Ectodermal cell (in vitro differentiated cells): Measurements from ENCODE around the gene RARRES2.

Experiments used
- H3K27ac ChIP-seq: 2 replicates; pipeline ENCODE4 v1.7.0; 2013; ENCODE audit warnings: mild to moderate bottlenecking, low read depth, low read length; ENCODE audit not compliant: insufficient read depth, poor library complexity, severe bottlenecking
- H3K27me3 ChIP-seq: 2 replicates; pipeline ENCODE4 v1.7.0; 2013; ENCODE audit warnings: mild to moderate bottlenecking, low read length; ENCODE audit not compliant: insufficient read depth, control insufficient read depth, poor library complexity, severe bottlenecking
- H3K36me3 ChIP-seq: one replicate; pipeline ENCODE4 v1.7.0; 2013; ENCODE audit warnings: low read length; ENCODE audit not compliant: control insufficient read depth, insufficient read depth
- H3K4me1 ChIP-seq: one replicate; pipeline ENCODE4 v1.7.0; 2013; ENCODE audit warnings: low read length; ENCODE audit not compliant: control insufficient read depth, insufficient read depth
- H3K4me3 ChIP-seq: 2 replicates; pipeline ENCODE4 v1.7.0; 2013; ENCODE audit warnings: low read depth, low read length, control low read depth; ENCODE audit not compliant: insufficient read depth
- H3K9me3 ChIP-seq: 2 replicates; pipeline ENCODE4 v1.7.0; 2013; ENCODE audit warnings: mild to moderate bottlenecking, low read length, moderate library complexity; ENCODE audit not compliant: control insufficient read depth
- WGBS, 2 experiments: methylation state at CpG; one replicate each; pipeline ENCODE4 v1.1.7; 2013; ENCODE audit warnings: missing lambda C conversion rate in 2 of 2; 5-methylcytosine and 5-hydroxymethylcytosine counted together

Gene RARRES2

DNA sequence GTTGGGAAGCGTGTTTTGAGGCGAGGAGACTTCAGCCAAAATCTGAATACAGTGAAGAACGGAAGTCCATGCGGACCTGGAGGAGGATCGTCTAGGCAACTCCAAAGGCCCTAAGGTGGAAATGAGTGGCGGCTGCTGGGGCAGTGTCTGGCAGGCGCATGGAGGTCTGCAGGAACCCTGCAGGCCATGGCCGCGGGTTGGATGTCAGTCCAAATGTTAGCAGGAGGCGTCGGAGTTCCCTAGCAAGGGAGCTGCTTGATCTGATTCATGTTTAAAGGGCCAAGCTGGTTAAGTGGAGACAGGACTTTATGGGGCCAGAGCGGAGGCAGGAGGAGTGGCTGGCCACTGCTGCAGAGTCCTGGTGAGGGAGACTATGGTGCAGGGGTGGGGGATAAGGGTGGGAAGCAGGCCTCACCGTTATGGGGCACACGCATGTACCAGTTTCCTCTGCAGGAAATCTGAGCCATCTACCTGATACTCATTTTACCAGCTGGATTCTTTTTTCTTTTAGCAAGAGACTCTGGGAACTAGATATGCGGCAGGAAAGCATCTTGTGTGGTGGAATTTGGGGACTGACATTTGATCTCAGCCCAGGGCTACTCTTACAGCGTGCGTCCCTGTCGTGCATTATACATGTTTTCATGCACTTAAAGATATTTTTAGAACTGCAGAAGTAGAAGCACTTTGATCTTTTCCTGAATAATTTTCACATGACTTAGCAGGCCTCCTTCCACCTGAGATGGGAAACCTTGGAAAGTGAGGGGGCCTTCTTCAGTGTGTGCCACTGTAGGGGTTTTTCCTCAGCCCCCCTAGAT lies 20.6 kb upstream of the RARRES2 start:
- WGBS, 2 experiments = 70 to 74% methylated on average over 17 to 18 of the region's 18 CpGs
- no peaks in the 10 kb centered on the region for H3K36me3 ChIP-seq
- H3K27ac ChIP-seq = peak overlapping the region; percentile 16
- no peaks in the 10 kb centered on the region for H3K27me3 ChIP-seq
- H3K4me3 ChIP-seq = no peak overlapping the region
- H3K9me3 ChIP-seq = no peaks in the 10 kb centered on the region
- peaks cover 16% of the 10 kb centered on the region for H3K4me1 ChIP-seq

DNA sequence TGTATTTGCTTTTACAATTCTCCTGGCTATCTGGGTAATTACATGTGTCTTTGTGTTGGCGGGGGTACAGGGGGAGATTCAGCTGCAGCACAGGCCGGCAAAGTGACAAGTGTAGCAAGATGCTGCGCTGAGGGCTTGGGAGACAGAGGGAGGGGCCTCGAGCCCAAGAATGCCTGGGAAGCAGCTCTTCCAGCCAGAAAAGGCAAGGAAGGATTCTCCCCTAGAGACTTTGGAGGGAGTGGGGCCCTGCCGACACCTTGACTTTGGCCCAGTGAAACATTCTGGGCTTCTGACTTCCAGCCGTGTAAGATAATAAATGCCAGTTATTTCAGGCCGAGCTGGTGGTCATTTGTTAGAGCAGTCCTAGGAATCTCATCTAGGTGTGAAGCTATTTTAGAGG lies 20.0 kb upstream of the RARRES2 start:
- no peaks in the 10 kb centered on the region for H3K27me3 ChIP-seq
- peak overlapping the region; percentile 16 for H3K27ac ChIP-seq
- no peak overlapping the region for H3K4me3 ChIP-seq
- H3K4me1 ChIP-seq = peaks cover 16% of the 10 kb centered on the region
- H3K36me3 ChIP-seq = no peaks in the 10 kb centered on the region
- 43 to 46% methylated on average over 7 of the region's 7 CpGs for WGBS, 2 experiments
- no peaks in the 10 kb centered on the region for H3K9me3 ChIP-seq

DNA sequence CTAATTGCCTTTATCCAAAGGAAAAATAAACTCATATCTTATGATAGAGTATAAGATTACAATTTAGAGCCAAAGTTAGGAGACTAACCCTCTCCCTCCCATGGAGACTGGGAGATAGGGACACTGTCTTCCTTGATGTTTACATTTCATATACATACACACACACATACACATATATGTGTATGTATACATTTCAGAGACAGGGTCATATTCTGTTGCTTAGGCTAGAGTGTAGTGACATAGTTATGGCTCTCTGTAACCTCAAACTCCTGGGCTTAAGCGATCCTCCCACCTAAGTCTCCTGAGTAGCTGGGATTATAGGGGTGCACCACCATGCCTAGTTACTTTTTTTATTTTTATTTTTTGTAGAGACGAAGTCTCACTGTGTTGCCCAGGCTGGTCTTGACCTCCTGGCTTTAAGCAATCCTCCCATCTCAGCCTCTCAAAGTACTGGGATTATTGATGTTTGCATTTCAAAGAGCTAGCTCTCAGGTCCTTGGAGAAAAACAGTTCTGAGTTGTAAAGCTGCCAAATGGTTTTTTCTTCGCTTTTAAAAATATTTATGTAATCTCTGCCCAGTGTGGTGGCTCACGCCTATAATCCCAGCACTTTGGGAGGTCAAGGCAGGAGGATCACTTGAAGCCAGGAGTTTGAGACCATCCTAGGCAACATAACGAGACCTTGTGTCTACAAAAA lies 19.1 kb upstream of the RARRES2 start:
- Histone ChIP-seq H3K4me1 (peaks cover 16% of the 10 kb centered on the region), H3K36me3 (no peaks in the 10 kb centered on the region), H3K27me3 (no peaks in the 10 kb centered on the region), H3K9me3 (no peaks in the 10 kb centered on the region), H3K4me3 (no peak overlapping the region), H3K27ac (no peak overlapping the region)
- 85 to 86% methylated on average over 5 of the region's 5 CpGs for WGBS, 2 experiments

DNA sequence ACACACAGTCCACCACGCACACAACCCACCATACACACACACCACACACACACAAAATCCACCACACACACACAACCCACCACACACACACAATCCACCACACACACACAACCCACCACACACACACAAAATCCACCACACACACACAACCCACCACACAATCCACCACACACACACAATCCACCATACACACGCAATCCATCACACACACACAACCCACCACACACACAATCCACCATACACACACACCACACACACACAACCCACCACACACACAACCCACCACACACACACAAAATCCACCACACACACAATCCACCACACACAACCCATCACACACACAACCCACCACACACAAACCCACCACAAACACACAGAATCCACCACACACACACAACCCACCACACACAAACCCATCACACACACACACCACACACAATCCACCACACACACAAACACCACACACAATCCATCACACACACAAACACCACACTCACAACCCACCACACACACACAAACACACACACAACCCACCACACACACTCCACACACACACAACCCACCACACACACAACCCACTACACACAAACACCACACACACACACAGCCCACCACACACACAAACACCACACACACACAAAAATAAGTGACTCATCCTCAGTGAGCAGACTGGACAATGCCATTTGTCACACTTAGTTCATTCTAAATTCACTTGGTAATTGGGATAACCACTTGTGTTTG lies 18.4 kb upstream of the RARRES2 start:
- Histone ChIP-seq H3K27ac (no peak overlapping the region), H3K9me3 (no peaks in the 10 kb centered on the region), H3K27me3 (no peaks in the 10 kb centered on the region), H3K4me3 (no peak overlapping the region), H3K4me1 (peaks cover 16% of the 10 kb centered on the region), H3K36me3 (no peaks in the 10 kb centered on the region)
- WGBS, 2 experiments = 90 to 94% methylated on average over 2 of the region's 2 CpGs

DNA sequence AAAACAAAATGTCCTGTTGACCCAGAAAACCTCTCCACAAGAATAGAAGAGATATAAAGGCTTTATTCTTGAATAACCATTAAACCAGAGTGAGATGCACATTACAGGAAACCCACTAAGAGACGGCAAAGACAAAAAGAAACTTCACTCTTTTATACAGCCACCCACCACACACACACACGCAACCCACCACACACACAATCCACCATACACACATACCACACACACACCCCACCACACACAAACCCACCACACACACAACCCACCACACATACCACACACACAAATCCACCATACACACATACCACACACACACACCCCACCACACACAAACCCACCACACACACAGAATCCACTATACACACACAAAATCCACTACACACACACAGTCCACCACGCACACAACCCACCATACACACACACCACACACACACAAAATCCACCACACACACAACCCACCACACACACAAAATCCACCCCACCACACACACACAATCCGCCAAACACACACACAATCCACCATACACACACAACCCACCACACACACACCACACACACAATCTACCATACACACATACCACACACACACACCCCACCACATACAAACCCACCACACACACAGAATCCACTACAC lies 17.7 kb upstream of the RARRES2 start:
- H3K27ac ChIP-seq = no peak overlapping the region
- no peak overlapping the region for H3K4me3 ChIP-seq
- no peaks in the 10 kb centered on the region for H3K9me3 ChIP-seq
- H3K4me1 ChIP-seq = peaks cover 16% of the 10 kb centered on the region
- no peaks in the 10 kb centered on the region for H3K27me3 ChIP-seq
- WGBS, 2 experiments = 90 to 92% methylated on average over 4 of the region's 4 CpGs
- no peaks in the 10 kb centered on the region for H3K36me3 ChIP-seq

DNA sequence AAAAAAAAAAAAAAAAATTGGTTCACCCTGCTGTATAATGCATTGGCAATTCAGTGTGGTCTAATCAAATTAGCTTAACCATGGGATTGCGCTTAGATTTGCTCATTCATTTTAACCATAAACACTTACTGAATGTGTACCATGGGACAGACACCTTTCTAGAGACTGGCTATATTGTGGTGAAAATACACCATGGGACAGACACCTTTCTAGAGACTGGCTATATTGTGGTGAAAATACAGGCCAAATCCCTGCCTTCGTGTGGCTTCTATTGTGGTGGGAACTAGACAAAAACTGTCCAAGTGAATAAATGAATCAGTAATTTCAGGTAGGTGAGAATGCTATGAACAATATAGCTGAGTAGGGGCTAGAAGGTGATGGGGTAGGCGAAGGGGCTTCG lies 17.0 kb upstream of the RARRES2 start:
- no peak overlapping the region for H3K4me3 ChIP-seq
- H3K27me3 ChIP-seq = no peaks in the 10 kb centered on the region
- H3K9me3 ChIP-seq = no peaks in the 10 kb centered on the region
- WGBS, 2 experiments = 95% methylated on average over 4 of the region's 4 CpGs
- H3K4me1 ChIP-seq = peaks cover 16% of the 10 kb centered on the region
- H3K36me3 ChIP-seq = no peaks in the 10 kb centered on the region
- no peak overlapping the region for H3K27ac ChIP-seq

DNA sequence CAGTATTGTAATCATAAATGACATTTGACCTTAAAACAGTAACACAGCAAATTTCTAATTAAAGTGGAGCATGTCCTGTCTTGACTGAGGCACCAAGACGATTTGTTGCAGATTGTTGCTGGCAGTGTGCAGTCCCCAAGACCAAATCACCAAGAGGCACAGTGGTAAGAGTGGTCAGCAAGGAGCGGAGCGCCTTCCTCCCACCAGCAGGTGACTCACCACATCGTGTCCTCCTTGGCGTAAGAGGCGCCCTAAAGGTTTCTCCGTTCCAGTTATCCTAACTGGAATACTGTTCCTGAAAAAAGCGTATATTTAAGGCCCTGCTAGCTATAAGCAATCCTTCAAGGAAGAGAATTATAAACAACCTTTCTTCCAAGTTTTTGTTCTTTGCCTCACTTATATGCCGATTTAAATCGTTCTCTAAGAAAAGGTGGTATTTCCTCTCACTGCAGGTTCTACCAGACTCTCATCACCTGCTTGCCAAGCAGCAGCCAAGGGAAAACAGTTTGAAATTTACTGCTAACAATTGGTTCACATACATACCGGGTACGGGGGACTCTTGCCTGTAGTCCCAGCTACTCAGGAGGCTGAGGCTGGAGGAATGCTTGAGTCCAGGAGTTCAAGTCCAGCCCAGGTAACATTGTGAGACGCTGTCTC lies 16.5 kb upstream of the RARRES2 start:
- Histone ChIP-seq H3K27me3 (no peaks in the 10 kb centered on the region), H3K4me1 (peaks cover 16% of the 10 kb centered on the region), H3K9me3 (no peaks in the 10 kb centered on the region), H3K36me3 (no peaks in the 10 kb centered on the region), H3K27ac (no peak overlapping the region), H3K4me3 (no peak overlapping the region)
- 78% methylated on average over 13 of the region's 13 CpGs for WGBS, 2 experiments

DNA sequence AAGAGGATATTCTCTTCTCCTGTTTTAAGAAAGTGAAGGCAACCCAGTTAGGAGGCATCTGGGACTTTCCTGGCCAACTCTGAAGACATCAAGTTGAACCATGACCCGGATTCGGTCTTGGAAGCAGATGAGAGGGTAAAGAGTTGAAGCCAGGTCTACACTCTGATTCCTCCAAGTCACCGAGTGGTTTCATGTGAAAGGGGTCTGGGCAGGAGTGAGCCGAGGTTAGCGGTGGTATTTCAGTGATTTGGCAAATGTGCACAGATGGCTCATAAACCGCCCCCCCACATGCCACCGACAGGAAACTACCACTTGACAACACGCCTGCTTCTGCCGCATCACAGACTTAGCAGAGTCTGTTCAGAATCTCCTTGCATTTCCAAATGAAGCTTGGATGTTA lies 15.8 kb upstream of the RARRES2 start:
- Histone ChIP-seq H3K9me3 (no peaks in the 10 kb centered on the region), H3K27me3 (no peaks in the 10 kb centered on the region), H3K27ac (no peak overlapping the region), H3K36me3 (no peaks in the 10 kb centered on the region), H3K4me3 (no peak overlapping the region), H3K4me1 (peaks cover 9% of the 10 kb centered on the region)
- WGBS, 2 experiments = 88 to 89% methylated on average over 9 of the region's 9 CpGs

DNA sequence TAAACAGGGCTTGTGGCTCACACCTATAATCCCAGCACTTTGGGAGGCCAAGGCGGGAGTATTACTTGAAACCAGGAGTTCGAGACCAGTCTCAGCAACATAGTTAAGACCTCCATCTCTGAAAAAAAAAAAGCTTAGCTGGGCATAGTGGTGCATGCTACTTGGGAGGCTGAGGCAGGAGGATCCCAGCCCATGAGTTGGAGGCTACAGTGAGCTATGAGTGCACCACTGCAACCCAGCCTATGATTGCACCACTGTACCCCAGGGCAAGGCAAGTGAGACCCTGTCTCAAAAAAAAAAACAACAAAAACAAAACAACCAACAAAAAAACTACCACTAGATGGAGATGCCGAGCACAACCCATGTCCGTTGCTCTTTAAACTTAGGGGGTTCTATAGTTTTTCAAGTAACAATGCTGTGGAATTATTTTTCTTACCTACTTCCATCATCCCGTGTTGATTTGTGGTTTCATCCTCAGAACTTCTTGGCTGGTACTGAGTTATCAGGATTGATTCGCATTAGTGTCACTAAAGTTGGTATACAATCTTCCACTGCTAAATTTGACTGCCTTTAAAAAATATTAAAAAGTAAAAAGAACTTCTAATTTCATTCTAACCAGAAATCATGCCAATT lies 15.0 kb upstream of the RARRES2 start:
- no peaks in the 10 kb centered on the region for H3K9me3 ChIP-seq
- H3K4me3 ChIP-seq = no peak overlapping the region
- 47 to 48% methylated on average over 4 to 6 of the region's 6 CpGs for WGBS, 2 experiments
- peaks cover 2% of the 10 kb centered on the region for H3K4me1 ChIP-seq
- H3K27me3 ChIP-seq = no peaks in the 10 kb centered on the region
- H3K27ac ChIP-seq = no peak overlapping the region
- H3K36me3 ChIP-seq = no peaks in the 10 kb centered on the region
